ENCODE measurements around the gene VCAN.

DNA sequence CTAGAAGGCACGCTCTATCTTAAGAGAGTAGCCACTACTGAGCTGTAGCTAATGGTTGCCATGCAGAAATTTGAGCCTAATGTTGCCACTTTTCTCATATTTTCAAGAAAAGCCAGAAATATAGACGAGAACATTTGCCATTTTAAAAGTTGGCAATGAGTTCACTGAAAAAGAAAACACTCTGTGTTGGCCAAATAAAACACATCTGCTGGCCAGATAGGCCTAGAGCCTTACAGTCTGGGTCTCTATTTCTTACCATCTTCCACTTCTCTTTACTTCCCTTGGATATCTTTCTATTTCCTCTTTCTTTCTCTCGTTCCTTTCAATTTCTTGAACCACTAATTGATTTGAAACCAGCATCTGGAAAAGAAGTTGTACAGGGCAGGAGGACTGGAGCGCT is 36.6 kb upstream of the VCAN start:
- TF ChIP-seq, protein P1, sequence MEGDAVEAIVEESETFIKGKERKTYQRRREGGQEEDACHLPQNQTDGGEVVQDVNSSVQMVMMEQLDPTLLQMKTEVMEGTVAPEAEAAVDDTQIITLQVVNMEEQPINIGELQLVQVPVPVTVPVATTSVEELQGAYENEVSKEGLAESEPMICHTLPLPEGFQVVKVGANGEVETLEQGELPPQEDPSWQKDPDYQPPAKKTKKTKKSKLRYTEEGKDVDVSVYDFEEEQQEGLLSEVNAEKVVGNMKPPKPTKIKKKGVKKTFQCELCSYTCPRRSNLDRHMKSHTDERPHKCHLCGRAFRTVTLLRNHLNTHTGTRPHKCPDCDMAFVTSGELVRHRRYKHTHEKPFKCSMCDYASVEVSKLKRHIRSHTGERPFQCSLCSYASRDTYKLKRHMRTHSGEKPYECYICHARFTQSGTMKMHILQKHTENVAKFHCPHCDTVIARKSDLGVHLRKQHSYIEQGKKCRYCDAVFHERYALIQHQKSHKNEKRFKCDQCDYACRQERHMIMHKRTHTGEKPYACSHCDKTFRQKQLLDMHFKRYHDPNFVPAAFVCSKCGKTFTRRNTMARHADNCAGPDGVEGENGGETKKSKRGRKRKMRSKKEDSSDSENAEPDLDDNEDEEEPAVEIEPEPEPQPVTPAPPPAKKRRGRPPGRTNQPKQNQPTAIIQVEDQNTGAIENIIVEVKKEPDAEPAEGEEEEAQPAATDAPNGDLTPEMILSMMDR (IDR thresholded peaks at IDR 0.05; ENCODE audit: low read length) = no peak
- TF ChIP-seq EZH2 (optimal IDR thresholded peaks at IDR 0.05; ENCODE audit: low read depth, low read length) = no peak

All from MM.1S (cell line).